GM19328 (cell line): ENCODE measurements around the gene PRELID3B.

Experiments used
- ATAC-seq: cut with Tn5 transposase; IDR thresholded peaks from one replicate; pipeline ENCODE4 v1.9.1; 2021; ENCODE audit warnings: mild to moderate bottlenecking, moderate library complexity; ENCODE audit not compliant: unreplicated experiment

Gene PRELID3B

DNA sequence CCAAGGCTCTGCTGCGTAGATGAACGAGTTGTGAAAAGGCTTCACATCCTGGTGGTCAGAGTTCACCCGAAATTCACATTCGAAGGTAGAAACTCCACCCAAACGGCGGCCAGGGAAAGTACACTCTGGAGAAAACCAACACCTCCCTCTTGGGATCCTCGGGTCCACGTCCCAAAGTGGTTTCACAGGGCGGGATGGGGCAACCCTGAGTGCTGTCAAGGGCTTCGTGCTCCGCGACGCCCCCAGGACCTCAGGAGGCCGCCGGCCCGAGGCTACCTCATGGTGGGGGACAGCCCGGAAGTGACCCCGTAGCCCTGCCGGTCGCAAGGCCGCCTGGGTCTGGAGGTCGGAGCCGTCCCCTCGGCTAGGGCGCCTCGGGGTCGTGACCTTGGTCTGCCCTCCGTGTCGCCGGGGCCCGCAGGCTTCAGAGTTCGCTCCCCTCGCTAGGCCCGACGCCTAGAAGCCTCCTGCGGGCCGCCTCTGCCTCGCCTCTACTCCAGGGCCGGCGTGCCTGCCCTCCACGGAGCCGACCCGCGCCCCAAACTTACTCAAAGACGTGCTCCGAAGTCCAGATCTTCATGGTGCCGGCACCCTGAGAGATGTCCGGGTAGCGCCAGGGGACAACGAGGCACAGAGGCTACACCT is at the start of gene PRELID3B:
PRELID3B (minus strand) TSS at position 636 of the 645 bp plus-strand sequence; CDS start at position 580, 56 bp downstream.
- ATAC-seq: peak; percentile 25

DNA sequence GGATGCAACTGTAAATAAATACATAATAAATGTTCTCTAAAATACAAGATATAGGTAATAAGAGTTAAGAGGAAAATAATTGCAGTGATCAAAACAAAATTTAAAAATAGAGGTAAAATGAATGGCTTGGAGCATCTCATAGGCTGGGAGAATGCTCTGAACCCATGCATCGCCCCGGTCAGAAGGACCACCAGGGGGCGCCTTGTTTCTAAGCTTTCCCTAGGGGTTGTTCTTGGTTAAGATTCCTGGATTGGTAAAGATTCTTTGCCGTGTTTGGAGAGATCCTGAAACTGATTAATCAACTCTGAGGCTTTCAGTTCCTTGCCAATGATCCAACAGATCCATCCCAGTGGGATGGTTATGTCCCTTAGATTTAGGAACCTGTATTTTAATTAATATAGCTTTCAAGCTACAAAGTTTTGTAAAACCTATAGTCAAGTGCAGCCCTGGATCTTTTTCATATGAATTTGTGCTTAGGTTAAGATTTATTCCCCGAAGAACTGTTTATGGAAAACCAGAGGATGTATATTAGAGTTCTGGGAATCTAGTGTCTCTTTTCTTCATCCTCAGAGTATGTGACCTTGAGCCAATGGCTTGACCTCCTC is 45.3 kb upstream of the PRELID3B start:
- no peak for ATAC-seq

DNA sequence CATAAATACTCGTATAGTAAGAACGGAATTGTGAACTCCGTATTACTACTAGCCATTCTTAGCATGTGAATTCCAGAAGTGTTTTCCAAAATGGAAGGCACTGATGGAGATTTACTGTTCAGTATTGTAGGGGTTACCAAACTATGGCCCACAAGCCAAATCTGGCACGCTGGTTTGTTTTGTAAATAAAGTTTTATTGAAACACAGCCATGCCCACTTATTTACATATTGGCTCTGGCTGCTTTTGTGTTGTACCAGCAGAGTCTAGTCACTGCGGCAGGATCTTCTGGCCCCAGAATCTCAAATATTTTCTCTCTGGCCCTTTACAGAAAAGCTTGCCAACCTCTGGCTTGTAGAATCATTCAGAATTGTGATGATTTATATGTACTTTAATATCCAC is 44.3 kb upstream of the PRELID3B start:
- no peak for ATAC-seq

DNA sequence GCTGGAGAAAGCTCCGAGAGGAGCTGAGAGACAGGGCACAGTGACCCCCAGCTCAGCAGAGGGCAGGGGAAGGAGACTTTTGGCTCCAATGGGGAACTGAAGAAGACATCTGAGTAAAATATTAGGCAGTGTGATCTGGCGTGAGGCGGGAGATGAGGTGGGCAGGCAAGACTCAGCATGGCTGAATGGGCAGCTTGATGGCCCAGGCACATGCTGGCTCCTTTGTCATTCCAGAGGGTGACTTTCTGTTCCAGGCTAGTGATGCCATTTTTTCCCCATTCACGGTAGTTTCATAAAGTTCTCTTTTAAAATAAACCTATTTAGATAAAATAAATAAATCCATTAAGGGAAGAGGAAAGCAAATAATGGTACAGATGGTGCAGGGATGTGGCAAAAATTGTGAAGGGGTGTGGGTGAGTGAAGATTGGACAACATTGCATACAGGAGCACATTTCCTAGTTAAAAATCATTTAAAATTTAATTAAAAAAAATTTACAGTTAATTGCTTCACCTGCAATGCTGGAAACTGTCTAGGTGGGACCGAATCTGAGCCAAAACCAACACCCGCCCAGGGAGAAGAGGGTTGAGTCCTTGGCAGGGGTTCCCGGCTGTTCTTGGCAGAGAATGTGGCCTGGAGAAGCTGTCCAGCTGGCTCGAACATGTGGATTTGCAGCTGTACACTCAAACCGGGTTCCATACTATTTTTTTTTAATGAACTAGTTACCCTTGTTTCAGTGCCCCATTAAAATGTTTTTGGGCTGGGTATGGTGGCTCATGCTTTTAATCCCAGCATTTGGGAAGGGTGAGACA is 41.7 kb upstream of the PRELID3B start:
- ATAC-seq: no peak

DNA sequence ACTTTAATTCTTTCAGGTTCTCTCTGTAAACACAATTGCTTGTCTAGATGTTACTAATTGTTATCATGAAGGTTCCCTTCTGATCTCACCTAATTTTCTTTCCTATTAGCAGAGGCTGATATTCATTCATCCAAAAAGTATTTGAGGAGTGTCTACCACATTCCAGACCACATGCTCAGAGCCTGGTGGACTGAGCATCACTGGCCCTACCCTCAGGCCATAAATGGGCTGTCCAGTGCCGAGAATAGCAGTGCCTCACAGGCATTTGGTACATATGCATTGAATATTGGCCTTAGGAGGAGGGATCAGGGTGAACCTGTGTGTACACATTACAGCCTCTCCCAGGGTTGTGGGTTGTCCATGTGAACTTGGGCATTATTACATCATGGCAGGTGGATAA is 40.4 kb upstream of the PRELID3B start:
- ATAC-seq: no peak

DNA sequence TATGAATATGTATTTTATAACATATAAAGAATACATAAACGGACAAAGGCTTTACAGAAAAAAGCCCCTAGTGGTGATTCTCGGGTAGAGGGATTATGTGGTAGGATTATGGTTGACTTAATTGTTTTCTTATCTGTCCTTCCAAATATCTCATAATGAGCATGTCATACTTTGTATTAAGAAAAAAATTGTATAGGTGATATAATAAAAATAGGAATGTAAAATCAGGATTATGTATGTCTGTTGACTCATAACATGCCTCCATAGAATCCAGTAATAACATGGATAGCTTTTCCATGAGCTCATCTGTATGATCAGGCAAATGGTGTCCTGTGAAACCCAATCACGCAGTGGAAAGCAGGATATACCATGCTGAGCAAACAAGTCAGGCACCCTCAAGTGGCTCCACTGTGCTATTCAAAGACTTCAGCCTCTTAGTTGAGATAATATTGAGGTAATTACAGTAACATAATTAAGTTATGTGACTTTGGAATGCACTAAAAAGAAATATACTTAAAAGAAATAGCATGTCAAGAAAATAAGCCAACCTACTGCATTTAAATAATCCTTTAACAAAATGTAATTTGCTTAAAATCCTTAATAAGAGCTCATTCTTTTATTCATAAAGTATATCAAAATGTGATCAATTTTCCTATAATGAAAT is 39.6 kb upstream of the PRELID3B start:
- ATAC-seq: no peak

DNA sequence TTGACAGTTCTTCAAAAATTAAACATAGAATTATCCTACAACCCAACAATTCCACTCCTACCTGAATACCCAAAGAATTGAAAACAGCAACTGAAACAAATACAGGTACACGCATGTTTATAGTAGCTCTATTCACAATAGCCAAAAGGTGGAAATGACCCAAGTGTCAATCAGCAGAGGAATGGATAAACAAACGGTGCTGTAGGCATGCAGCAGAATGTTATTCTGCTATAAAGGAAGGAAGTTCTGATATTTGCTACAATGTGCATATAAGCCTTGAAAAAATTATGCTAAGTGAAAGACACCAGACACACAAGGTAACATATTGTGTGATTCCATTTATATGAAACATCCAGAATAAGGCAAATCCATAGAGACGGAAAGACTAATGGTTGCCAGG is 38.5 kb upstream of the PRELID3B start:
- ATAC-seq: no peak

DNA sequence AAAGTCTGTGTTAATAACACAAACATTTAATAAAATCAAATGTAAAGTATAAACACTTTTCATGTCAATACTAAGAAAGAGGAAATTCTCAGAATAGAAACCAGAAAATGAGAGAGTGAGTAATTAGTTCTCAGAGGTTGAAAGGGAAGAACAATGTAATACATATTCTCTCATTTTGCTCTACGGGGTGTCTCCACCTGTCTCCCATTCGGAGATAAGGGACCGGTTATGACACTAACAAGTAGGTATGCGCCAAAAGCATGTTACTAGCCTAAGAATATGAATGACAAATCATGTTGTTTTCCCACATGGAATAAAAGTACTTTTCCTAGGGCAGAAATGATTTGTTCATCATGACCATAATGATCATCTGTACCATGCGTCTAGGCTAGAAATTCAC is 35.6 kb upstream of the PRELID3B start:
- ATAC-seq: no peak

DNA sequence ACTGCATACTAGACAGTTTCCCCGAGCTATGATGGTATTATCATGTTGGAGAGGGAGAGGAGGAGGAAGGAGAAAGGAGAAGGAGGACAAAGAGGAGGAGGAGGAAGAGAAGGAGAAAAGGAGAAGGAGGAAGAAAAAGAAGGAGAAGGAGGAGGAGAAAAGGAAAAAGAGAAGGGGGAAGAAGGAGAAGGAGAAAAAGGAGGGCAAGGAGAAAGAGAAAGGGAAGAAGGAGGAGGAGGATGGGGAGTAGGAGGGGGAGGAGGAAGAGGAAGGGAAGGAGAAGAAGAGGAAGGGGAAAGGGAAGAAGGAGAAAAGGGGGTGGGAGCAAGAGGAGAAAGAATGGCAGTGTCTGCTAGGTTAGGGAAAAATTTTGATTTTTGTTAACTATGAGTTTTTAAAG is 35.1 kb upstream of the PRELID3B start:
- ATAC-seq: no peak

DNA sequence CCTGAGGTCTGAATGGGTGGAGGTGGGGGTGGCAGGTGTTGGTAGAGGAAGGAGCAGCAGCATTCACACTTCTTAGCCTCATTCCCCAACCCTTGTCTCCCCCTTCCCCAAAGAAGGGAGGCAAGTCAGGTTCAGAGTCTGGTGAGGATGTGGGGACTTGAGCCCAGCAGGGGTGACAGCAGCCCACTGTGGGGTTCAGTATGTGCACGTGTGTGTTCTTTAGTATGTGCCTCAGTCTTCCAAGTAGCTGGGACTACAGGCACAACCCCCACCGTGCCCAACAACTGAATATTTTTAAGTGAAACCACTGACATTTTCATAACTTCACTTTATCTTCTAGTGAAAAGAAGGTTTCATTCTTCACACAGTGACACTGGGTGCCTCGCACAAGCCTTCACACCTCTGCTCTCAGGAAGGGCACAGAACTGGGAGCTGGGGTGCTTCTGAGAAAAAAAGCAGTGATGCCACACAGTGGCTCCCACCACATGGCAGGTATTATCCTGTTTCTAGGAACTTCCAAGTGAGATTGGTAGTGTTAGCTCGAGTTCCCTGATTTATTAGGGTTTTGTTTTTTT is 33.4 kb upstream of the PRELID3B start:
- ATAC-seq: no peak

DNA sequence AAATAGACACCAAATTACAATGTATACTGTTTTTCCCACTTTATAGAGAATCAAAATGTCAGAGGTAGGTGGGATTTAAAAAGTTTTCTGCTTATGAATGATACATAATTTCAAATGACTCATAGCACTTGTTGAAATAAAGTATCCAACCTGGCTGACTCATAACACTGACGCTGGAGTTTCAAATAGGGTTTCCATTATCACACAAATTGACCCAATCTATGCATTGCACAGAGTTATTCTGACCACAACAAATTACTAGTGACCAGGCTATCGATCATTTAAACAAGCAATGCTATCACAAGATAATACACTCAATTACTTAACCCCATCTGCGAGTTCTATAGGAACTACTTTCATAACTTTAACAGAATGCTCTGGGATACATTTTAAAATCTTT is 31.9 kb upstream of the PRELID3B start:
- ATAC-seq: no peak

DNA sequence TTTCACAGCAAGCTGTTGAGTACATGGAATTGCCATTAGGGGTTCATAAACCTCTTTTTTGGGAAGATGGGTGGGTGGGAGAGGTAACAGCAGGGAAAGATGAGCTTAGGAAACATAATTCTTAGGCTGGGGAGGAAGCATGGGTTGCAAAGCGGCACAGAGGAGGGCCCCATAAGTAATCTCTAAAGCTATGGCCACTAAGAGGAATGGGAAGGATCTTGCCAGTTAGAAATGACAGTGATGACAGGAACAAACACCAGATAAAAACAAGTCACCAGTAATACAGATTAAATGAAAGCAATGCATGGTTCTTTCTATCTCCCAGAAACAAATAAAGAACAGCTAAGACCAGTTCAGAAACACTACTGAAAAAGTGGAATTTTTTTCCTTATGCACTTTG is 31.0 kb upstream of the PRELID3B start:
- no peak for ATAC-seq

DNA sequence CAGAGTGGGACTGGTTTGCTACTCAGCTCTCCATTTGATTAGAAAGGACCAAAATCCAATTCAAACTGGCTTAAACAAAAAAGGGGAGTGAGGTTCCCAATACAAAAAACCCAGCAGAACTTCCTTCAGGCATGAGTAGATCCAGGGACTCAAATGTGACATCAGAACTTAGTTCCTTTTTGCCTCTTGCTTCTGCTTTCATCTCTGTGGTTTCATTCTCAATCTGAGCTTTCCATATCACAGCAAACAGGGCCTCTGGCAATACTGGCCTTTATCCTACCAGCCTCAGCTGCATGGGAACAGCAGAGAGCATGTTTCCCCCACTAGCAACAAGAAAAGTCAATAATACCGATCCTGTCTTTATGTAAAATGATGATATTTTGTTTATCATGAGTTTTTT is 28.6 kb upstream of the PRELID3B start:
- ATAC-seq: no peak

DNA sequence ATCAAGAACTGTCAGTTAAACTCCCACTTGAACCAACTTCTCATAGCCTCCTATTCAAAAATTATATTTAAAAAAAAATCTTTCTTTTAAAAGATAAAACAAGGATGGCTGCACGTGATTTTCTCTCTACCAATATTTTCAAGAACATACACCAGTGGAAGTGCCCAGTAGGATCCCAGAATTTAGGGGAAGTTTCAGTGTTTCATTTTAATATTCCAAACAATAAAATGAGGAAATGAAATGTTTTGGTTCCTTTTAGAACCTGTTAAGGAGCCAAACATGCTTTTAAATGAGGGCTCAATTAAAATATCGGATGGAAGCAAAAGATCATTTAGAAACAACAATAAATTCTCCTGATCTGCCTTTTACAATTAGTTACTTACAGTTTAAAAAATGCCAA is 26.4 kb upstream of the PRELID3B start:
- ATAC-seq: no peak

DNA sequence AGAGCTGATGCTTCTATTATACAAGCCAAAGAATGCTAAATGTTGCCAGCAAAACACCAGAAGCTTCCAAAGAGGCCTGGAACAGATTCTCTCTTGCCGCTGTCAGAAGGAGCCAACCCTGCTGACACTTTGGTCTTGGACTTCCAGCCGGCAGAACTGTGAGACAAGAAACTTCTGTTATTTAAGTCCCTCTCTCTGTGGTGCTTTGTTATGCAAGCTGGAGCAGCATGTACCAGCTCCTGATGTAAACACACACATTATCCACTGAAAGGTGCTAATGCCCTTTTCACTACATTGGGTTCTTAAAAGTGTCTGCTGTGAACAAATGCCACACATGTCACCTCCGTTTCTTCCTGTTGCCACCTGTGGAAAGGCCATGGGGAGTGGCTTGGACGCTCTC is 25.9 kb upstream of the PRELID3B start:
- ATAC-seq: no peak

DNA sequence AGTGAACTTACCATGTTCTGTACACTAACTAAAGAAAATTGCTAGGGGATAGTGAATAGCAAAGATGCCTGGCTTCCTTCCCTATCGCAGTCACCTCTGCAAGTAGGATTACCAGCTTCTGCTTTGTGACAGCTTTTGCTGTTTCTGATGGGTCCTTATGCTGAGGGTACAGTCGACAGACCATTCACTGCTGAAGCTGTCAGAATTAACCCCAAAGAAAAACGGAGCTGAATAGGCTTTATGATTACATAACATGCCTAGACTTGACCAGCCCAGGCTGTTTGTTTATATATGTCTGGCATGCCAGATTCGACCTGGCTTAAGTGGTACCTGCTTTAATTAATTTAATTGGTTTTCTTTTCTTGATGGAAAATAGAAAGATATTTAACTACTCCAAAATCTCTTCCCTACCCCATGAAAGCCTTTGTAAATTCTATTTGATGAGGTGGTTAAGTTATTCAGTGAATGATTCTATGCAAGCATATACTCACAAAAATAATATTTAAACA is 21.7 kb upstream of the PRELID3B start:
- ATAC-seq: no peak

DNA sequence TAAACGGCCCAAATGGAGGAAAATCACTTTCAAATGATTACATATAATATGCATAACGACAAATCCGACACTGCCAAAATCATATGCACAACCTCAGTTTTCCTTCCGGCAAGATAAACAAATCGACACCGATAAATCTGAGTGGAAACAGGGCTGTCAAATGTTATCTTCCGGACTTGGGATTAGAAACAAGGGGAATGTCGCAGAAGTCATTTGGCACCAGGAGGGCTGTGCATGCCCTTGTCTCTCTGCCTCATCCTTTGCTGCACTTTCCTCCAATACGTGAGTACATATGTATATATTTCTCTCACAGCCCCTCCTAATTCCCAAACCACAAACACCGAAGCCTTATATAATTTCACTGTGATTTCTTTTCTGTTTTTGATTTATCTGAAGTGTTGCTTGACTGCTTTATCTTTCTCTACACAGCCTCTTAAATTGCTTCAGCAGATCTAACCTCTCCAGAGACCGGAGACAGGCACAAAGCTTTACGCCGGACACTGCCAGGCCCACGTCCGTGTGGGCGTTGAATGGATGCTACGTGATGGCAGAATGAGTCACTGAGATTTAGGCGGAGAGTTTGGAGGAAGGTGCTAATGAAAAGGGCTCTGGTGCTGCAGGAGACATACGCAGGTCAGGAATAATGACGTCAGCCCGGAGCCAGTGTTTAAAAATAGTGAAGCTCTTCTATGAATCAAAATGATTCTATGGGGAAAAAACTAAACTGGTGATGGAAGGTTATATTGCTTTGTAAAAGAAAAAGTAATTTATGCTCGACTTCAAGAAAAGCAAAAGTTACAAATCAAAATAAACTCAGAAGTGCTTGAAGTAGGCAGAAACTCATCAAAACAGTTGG is 21.0 kb upstream of the PRELID3B start:
- ATAC-seq: no peak

DNA sequence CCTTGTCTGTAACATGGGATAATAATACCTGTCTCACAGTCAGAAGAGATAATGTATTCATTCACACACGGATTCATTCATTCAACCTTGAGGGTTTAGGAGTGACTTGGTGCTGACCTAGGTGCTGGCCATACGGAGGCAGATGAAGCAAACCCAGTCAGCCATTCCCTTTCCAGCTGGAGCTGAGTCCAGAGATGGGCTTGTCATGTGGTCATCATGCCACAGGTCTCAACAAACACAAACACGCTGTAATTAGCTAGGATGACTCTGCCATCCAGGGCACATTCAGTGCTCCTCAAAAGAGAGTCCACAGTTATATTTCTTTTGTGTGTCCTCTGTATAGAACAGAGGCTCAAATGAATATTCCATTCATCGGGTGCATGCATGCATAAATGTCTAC is 19.5 kb upstream of the PRELID3B start:
- ATAC-seq: no peak

DNA sequence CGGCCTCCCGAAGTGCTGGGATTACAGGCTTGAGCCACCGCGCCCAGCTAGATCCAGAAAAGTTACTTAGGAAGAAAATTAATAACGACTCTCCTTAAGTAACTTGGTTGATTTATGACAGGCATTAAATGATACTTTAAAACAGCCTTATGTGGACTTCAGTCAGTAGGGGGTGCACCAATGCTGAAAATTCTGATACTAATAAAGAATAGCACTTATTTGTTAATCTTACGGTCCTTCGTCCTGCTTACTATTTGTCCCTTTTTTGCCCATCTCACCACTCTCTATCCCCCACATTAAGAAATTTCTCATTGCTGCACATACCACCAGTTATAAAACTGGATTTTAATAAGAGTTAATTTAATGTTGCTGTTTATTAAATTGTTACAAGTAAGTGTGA is 12.7 kb upstream of the PRELID3B start:
- no peak for ATAC-seq

DNA sequence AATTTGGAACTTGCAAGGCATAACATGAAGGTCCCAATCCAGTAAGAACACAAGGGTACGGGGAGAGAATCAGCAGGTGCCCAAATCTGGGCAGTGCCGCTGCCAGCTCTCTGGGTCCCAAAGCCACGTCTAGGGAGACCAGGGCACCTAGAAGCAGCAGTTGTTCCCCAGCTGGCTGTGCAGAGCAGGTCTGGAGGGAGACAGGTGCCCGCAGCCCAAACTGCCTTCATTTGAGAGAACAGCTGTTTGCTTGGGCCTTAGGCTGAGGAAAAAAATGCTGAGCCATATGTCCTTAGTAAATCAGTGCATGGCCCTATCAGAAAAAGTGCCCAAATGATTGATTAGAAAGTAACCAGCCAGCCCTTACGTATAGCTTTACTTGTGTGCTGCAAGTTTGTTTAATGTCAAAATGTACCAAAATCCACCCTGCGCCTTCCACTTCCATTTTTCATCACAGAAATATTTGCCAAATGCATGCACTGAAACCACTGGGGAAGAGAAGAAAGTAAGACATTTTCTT is 9.1 kb upstream of the PRELID3B start:
- ATAC-seq: no peak
